PC-3 (cell line): ENCODE measurements around the gene PRKCSH. TPM values are rescaled to one million over a fixed set of nuclear protein-coding genes. Genes with fewer than 3 reads are reported as not detected.
"Not testable (repeated sequence)": the region's sequence is repeated elsewhere in the genome, so short reads cannot be mapped to it uniquely, and the experiment has no call there.

Experiments
- ATAC-seq: fragments of 200-7000 bp; cut with Tn5 transposase; 2 replicates; pipeline ENCODE4 v1.9.1; 2020; ENCODE audit warnings: mild to moderate bottlenecking, moderate library complexity
- BruUV-seq: library from RNA; stranded (reverse); fragments of 400-500 nt; replicated peaks from 2 replicates; lab custom pipeline; 2021; lab: Mats Ljungman, UMichigan
- CTCF ChIA-PET: fragments of 300-600 bp; sonication (Branson Sonifier 250); formaldehyde crosslinking; loops from one replicate; lab custom pipeline; 2022; ENCODE audit warnings: antibody characterized with exemption; lab: Charles Lee
- POLR2A ChIA-PET: fragments of 300-600 bp; sonication (Branson Sonifier 250); formaldehyde crosslinking; loops from one replicate; lab custom pipeline; 2022; ENCODE audit warnings: antibody characterized with exemption; ENCODE audit not compliant: unreplicated experiment; lab: Charles Lee
- DNase-seq: peaks from one replicate; pipeline ENCODE4 v3.0.0-alpha.2; 2015
- H2AFZ ChIP-seq: fragments of 300-600 bp; sonication (generic); 2 replicates; pipeline ENCODE4 v1.6.0; 2016; ENCODE audit warnings: antibody characterized with exemption, low read length
- H3F3A ChIP-seq: fragments of 300-600 bp; sonication (generic); one replicate; pipeline ENCODE4 v1.6.0; 2017; ENCODE audit warnings: antibody characterized with exemption, low read length, control low read depth, mild to moderate bottlenecking; ENCODE audit not compliant: unreplicated experiment
- H3K27ac ChIP-seq: fragments of 300-600 bp; sonication (generic); 2 replicates; pipeline ENCODE4 v1.5.1; 2016; ENCODE audit warnings: mild to moderate bottlenecking, low read length
- H3K27me3 ChIP-seq: fragments of 300-600 bp; sonication (generic); 2 replicates; pipeline ENCODE4 v1.6.1; 2016; ENCODE audit warnings: low read length, mixed read lengths
- H3K36me3 ChIP-seq: fragments of 300-600 bp; sonication (generic); 2 replicates; pipeline ENCODE4 v1.6.1; 2016; ENCODE audit warnings: low read depth, mixed run types, low read length, mixed read lengths
- H3K4me1 ChIP-seq: fragments of 300-600 bp; sonication (generic); 2 replicates; pipeline ENCODE4 v1.5.1; 2016; ENCODE audit warnings: low read length; ENCODE audit not compliant: insufficient read depth
- H3K4me2 ChIP-seq: fragments of 300-600 bp; sonication (generic); 2 replicates; pipeline ENCODE4 v1.6.0; 2016; ENCODE audit warnings: low read length
- H3K4me3 ChIP-seq: fragments of 300-600 bp; sonication (generic); 2 replicates; pipeline ENCODE4 v1.5.1; 2016; ENCODE audit warnings: mild to moderate bottlenecking, low read length, mixed read lengths
- H3K79me2 ChIP-seq: fragments of 300-600 bp; sonication (generic); 2 replicates; pipeline ENCODE4 v1.6.1; 2017; ENCODE audit warnings: low read length, mixed read lengths
- H3K9ac ChIP-seq: fragments of 300-600 bp; sonication (generic); 2 replicates; pipeline ENCODE4 v1.6.0; 2016; ENCODE audit warnings: mild to moderate bottlenecking, low read length
- H3K9me2 ChIP-seq: fragments of 300-600 bp; sonication (generic); replicated peaks from 2 replicates; pipeline ENCODE4 v1.6.1; 2016; ENCODE audit warnings: mixed run types, low read length, mixed read lengths
- H3K9me3 ChIP-seq: fragments of 300-600 bp; sonication (generic); 2 replicates; pipeline ENCODE4 v1.6.1; 2016; ENCODE audit warnings: low read length, mixed read lengths
- H4K20me1 ChIP-seq: fragments of 300-600 bp; sonication (generic); 2 replicates; pipeline ENCODE4 v1.6.1; 2016; ENCODE audit warnings: low read length, mixed read lengths
- EZH2 ChIP-seq: fragments of 300-600 bp; sonication (generic); IDR thresholded peaks from one replicate; pipeline ENCODE4 v1.6.1; 2017; ENCODE audit warnings: antibody characterized with exemption, mild to moderate bottlenecking, low read length; ENCODE audit not compliant: unreplicated experiment
- EZH2phosphoT487 ChIP-seq: fragments of 300-600 bp; sonication (generic); IDR thresholded peaks from 2 replicates; pipeline ENCODE4 v1.6.1; 2018; ENCODE audit warnings: mild to moderate bottlenecking, antibody characterized with exemption, low read length, borderline replicate concordance
- intact Hi-C: fragments of 100-400 bp; cut with micrococcal nuclease; formaldehyde crosslinking; loops from 2 replicates; pipeline ENCODE4 v1.9.0; 2023
- total RNA-seq: library from RNA; depleted of rRNA; stranded (reverse); fragments of >200 nt; gene quantifications from 2 replicates; pipeline ENCODE4 v1.2.3, GENCODE V29; 2014
- TF ChIP-seq, protein P1 (sequence below): fragments of 300-600 bp; sonication (generic); conservative IDR thresholded peaks from 2 replicates; pipeline ENCODE4 v1.5.1; 2017; ENCODE audit warnings: antibody characterized with exemption, low read depth, mild to moderate bottlenecking, low read length

The PRKCSH gene
- total RNA-seq, 1 experiment from 2014 or later = 222 TPM

- ATAC-seq (no peak), DNase-seq (no peak)
- Histone ChIP-seq H3K4me2 (no peak overlapping the region), H3K9me2 (no peaks in the 10 kb centered on the region), H4K20me1 (no peaks in the 10 kb centered on the region), H3K36me3 (no peaks in the 10 kb centered on the region), H3K4me3 (no peak overlapping the region), H3K9ac (no peak overlapping the region), H3F3A (no peaks in the 10 kb centered on the region), H3K79me2 (no peaks in the 10 kb centered on the region), H3K4me1 (no peaks in the 10 kb centered on the region), H2AFZ (no peak overlapping the region), H3K9me3 (no peaks in the 10 kb centered on the region), H3K27ac (no peak overlapping the region), H3K27me3 (no peaks in the 10 kb centered on the region)
- TF ChIP-seq EZH2phosphoT487 = no peak
- TF ChIP-seq, protein P1, sequence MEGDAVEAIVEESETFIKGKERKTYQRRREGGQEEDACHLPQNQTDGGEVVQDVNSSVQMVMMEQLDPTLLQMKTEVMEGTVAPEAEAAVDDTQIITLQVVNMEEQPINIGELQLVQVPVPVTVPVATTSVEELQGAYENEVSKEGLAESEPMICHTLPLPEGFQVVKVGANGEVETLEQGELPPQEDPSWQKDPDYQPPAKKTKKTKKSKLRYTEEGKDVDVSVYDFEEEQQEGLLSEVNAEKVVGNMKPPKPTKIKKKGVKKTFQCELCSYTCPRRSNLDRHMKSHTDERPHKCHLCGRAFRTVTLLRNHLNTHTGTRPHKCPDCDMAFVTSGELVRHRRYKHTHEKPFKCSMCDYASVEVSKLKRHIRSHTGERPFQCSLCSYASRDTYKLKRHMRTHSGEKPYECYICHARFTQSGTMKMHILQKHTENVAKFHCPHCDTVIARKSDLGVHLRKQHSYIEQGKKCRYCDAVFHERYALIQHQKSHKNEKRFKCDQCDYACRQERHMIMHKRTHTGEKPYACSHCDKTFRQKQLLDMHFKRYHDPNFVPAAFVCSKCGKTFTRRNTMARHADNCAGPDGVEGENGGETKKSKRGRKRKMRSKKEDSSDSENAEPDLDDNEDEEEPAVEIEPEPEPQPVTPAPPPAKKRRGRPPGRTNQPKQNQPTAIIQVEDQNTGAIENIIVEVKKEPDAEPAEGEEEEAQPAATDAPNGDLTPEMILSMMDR = no peak
- TF ChIP-seq EZH2 = no peak
- intact Hi-C loops = no loop called here
- ChIA-PET CTCF (no interaction called here), POLR2A (no interaction called here)
- no TSS peak for BruUV-seq
Measured at GRCh38 chr19:11473725-11474124, 38.3 kb downstream of the PRKCSH start.

- DNase-seq, intact Hi-C loops, H3K4me2 ChIP-seq, CTCF ChIA-PET, ATAC-seq, H3K36me3 ChIP-seq, POLR2A ChIA-PET, H3K27ac ChIP-seq, H2AFZ ChIP-seq, H3K9me2 ChIP-seq, H3K4me3 ChIP-seq, H3K9me3 ChIP-seq, H4K20me1 ChIP-seq, H3F3A ChIP-seq, H3K9ac ChIP-seq, H3K79me2 ChIP-seq, BruUV-seq, H3K4me1 ChIP-seq, H3K27me3 ChIP-seq: not testable (repeated sequence)
Measured at GRCh38 chr19:11475343-11475742, 39.9 kb downstream of the PRKCSH start.

DNA sequence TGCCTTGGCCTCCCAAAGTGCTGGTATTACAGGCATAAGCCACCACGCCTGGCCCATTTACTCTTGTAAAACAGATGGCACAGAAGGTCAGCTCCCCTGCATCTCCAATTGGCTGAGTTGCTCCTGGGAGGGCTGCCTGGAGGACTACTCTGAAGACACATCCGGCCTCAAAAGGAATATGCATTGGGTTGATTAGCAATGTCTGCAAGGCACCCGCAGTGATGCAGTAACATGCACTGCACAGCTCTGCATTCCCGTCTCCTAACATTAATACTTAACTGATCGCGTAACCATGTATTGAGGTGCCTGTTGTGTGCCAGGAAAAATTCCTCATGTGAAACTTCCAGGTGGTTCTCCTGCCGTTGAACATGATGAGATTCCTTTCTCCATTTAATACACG, 40.4 kb downstream of the PRKCSH start:
- no peaks in the 10 kb centered on the region for H3K36me3 ChIP-seq
- TF ChIP-seq EZH2phosphoT487 (no peak), EZH2 (no peak)
- TF ChIP-seq, protein P1 = no peak
- H3K4me3 ChIP-seq = no peak overlapping the region
- intact Hi-C loops = no loop called here
- BruUV-seq = no TSS peak
- H2AFZ ChIP-seq = no peak overlapping the region
- no peaks in the 10 kb centered on the region for H4K20me1 ChIP-seq
- H3K9me2 ChIP-seq = no peaks in the 10 kb centered on the region
- H3K9ac ChIP-seq = no peak overlapping the region
- no peak for ATAC-seq
- DNase-seq = no peak
- ChIA-PET POLR2A (no interaction called here), CTCF (no interaction called here)
- H3K27ac ChIP-seq = no peak overlapping the region
- H3K79me2 ChIP-seq = no peaks in the 10 kb centered on the region
- H3K27me3 ChIP-seq = no peaks in the 10 kb centered on the region
- no peaks in the 10 kb centered on the region for H3K4me1 ChIP-seq
- no peak overlapping the region for H3K4me2 ChIP-seq
- H3K9me3 ChIP-seq = no peaks in the 10 kb centered on the region
- no peaks in the 10 kb centered on the region for H3F3A ChIP-seq
